ENCODE results near the gene TSKS.

DNA sequence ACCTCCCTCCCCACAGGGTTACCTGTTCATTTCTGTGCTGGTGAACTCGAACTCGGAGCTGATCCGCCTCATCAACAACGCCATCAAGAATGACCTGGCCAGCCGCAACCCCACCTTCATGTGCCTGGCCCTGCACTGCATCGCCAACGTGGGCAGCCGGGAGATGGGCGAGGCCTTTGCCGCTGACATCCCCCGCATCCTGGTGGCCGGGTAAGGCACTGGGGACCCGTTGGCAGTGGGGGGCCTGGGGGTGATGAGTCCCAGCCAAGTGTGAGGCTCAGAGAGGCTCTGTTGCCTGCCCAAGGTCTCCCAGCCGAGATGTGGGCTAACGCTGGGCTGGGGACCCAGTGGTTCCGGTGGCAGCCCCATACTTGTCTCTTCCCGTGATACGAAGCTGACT lies 19.4 kb upstream of the TSKS start:
- TF ChIP-seq, protein P1, sequence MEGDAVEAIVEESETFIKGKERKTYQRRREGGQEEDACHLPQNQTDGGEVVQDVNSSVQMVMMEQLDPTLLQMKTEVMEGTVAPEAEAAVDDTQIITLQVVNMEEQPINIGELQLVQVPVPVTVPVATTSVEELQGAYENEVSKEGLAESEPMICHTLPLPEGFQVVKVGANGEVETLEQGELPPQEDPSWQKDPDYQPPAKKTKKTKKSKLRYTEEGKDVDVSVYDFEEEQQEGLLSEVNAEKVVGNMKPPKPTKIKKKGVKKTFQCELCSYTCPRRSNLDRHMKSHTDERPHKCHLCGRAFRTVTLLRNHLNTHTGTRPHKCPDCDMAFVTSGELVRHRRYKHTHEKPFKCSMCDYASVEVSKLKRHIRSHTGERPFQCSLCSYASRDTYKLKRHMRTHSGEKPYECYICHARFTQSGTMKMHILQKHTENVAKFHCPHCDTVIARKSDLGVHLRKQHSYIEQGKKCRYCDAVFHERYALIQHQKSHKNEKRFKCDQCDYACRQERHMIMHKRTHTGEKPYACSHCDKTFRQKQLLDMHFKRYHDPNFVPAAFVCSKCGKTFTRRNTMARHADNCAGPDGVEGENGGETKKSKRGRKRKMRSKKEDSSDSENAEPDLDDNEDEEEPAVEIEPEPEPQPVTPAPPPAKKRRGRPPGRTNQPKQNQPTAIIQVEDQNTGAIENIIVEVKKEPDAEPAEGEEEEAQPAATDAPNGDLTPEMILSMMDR (IDR thresholded peaks at IDR 0.05; ENCODE audit: insufficient read depth, low read depth, low read length) = no peak
- no peak for TF ChIP-seq EZH2 (IDR thresholded peaks at IDR 0.05; ENCODE audit: insufficient read depth, low read length)

Measured in astrocyte (in vitro differentiated cells and primary cell).